Measurements from ENCODE around the gene BOLA3.

The BOLA3 gene

DNA sequence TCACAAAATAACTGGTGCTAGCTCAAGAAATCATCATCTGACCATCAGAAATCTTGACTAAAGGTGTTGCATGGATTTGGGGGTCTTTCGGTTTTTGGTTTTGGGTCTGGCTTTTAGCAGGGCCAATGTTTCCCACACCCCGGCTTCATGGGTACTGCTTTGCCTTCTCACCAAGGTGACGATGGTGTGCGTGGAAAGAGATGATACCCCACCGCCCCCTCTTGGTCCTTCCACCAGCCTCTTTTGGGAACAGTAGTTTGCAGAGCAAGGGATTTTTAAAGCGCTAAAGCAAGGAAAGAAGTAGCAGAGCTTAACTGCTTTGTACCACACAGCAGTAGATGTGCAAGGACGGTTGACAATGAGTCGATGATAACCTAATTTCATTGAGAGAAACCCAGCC is 42.3 kb downstream of the BOLA3 start:
- no peak overlapping the region for H3K9ac ChIP-seq (ENCODE audit: low read depth in 1 of 2, low read length in 2 of 2)

DNA sequence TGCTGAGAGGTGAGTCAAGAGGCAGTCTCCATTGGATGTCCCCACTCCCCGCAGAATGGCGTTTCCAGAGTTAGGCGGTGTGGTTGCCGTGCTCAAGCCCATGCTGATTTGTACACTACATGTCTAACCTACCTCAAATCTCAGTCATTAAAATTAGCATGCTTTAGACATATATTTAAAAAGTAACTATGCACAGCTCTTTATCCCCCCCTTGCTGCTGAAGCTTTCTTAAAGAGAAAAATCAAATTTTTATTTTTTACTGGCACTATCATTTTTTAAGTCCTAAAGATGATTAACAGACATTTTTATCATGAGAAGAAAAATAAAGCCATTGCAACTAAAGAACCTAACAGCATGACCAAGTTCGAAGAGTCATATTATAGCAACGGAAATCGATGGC is 42.9 kb downstream of the BOLA3 start:
- peaks cover 29 to 31% of the 10 kb centered on the region in 2 donors for H3K36me3 ChIP-seq (ENCODE audit: control insufficient read depth in 2 of 2, insufficient read depth in 2 of 2, low read length in 2 of 2)
- H3K27me3 ChIP-seq (ENCODE audit: control insufficient read depth in 2 of 2, insufficient read depth in 2 of 2, low read length in 2 of 2) = no peaks in the 10 kb centered on the region
- H3K9ac ChIP-seq (ENCODE audit: low read depth in 1 of 2, low read length in 2 of 2) = no peak overlapping the region
- no peaks in the 10 kb centered on the region for H3K4me1 ChIP-seq (ENCODE audit: control insufficient read depth in 2 of 2, insufficient read depth in 2 of 2, low read length in 2 of 2)
- H3K4me3 ChIP-seq (ENCODE audit: low read length in 2 of 2) = no peak overlapping the region
- no peaks in the 10 kb centered on the region for H3K9me3 ChIP-seq (ENCODE audit: control insufficient read depth in 2 of 2, low read length in 2 of 2)
- H3K27ac ChIP-seq (ENCODE audit: low read depth in 2 of 2, low read length in 2 of 2) = no peak overlapping the region

More for the DNA sequence above, 42.3 kb downstream of the BOLA3 start:
- peaks cover 23 to 25% of the 10 kb centered on the region in 2 donors for H3K36me3 ChIP-seq (ENCODE audit: control insufficient read depth in 2 of 2, insufficient read depth in 2 of 2, low read length in 2 of 2)
- H3K27ac ChIP-seq (ENCODE audit: low read depth in 2 of 2, low read length in 2 of 2) = no peak overlapping the region
- H3K9me3 ChIP-seq (ENCODE audit: control insufficient read depth in 2 of 2, low read length in 2 of 2) = no peaks in the 10 kb centered on the region
- H3K4me1 ChIP-seq (ENCODE audit: control insufficient read depth in 2 of 2, insufficient read depth in 2 of 2, low read length in 2 of 2) = no peaks in the 10 kb centered on the region
- H3K4me3 ChIP-seq (ENCODE audit: low read length in 2 of 2) = no peak overlapping the region
- no peaks in the 10 kb centered on the region for H3K27me3 ChIP-seq (ENCODE audit: control insufficient read depth in 2 of 2, insufficient read depth in 2 of 2, low read length in 2 of 2)

DNA sequence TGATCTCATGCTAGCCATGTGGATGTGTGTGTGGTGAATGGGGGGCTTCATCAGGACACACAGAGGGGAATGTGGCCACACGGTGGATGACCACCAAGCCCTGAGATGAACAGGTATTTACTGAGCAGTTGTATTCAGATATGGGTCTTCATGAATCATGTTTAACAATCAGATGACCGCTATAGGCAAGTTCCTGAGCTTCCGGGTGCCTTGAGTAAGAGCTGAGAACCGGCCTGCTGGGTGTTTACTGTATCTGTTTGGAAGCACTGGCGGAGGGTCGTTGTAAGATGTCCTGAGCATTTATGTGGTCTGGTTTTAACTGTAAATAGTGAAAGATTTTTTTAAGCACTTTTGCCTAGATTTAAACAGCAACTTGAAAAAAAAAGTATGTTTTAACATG is 43.9 kb downstream of the BOLA3 start:
- no peak overlapping the region for H3K4me3 ChIP-seq (ENCODE audit: low read length in 2 of 2)
- H3K9ac ChIP-seq (ENCODE audit: low read depth in 1 of 2, low read length in 2 of 2) = no peak overlapping the region
- no peaks in the 10 kb centered on the region for H3K9me3 ChIP-seq (ENCODE audit: control insufficient read depth in 2 of 2, low read length in 2 of 2)
- H3K4me1 ChIP-seq (ENCODE audit: control insufficient read depth in 2 of 2, insufficient read depth in 2 of 2, low read length in 2 of 2) = no peaks in the 10 kb centered on the region
- H3K27me3 ChIP-seq (ENCODE audit: control insufficient read depth in 2 of 2, insufficient read depth in 2 of 2, low read length in 2 of 2) = no peaks in the 10 kb centered on the region
- peaks cover 39 to 41% of the 10 kb centered on the region in 2 donors for H3K36me3 ChIP-seq (ENCODE audit: control insufficient read depth in 2 of 2, insufficient read depth in 2 of 2, low read length in 2 of 2)
- no peak overlapping the region for H3K27ac ChIP-seq (ENCODE audit: low read depth in 2 of 2, low read length in 2 of 2)

DNA sequence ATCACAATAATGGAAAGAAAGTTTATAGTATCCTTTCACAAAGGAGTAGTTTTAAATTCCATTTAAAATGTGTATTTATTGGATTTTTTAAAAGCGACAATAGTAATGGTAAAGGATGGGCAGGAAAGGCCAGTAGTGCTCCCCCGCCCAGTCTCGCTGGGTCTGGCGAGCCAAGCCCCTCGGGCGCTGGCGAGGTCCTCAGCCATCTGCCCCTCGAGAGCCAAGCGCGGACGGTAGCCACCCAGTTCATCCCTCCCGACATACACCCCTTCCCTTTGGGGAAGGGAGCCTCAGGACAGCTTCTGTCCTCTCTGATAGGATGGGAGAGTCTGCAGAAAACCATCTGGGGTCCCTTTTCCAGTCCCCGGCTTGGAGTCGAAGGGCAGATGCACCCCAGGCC is 45.2 kb downstream of the BOLA3 start:
- H3K27me3 ChIP-seq (ENCODE audit: control insufficient read depth in 2 of 2, insufficient read depth in 2 of 2, low read length in 2 of 2) = no peaks in the 10 kb centered on the region
- no peaks in the 10 kb centered on the region for H3K4me1 ChIP-seq (ENCODE audit: control insufficient read depth in 2 of 2, insufficient read depth in 2 of 2, low read length in 2 of 2)
- H3K9me3 ChIP-seq (ENCODE audit: control insufficient read depth in 2 of 2, low read length in 2 of 2) = no peaks in the 10 kb centered on the region
- H3K4me3 ChIP-seq (ENCODE audit: low read length in 2 of 2) = no peak overlapping the region
- peaks cover 43 to 46% of the 10 kb centered on the region in 2 donors for H3K36me3 ChIP-seq (ENCODE audit: control insufficient read depth in 2 of 2, insufficient read depth in 2 of 2, low read length in 2 of 2)
- no peak overlapping the region for H3K9ac ChIP-seq (ENCODE audit: low read depth in 1 of 2, low read length in 2 of 2)
- H3K27ac ChIP-seq (ENCODE audit: low read depth in 2 of 2, low read length in 2 of 2) = no peak overlapping the region

DNA sequence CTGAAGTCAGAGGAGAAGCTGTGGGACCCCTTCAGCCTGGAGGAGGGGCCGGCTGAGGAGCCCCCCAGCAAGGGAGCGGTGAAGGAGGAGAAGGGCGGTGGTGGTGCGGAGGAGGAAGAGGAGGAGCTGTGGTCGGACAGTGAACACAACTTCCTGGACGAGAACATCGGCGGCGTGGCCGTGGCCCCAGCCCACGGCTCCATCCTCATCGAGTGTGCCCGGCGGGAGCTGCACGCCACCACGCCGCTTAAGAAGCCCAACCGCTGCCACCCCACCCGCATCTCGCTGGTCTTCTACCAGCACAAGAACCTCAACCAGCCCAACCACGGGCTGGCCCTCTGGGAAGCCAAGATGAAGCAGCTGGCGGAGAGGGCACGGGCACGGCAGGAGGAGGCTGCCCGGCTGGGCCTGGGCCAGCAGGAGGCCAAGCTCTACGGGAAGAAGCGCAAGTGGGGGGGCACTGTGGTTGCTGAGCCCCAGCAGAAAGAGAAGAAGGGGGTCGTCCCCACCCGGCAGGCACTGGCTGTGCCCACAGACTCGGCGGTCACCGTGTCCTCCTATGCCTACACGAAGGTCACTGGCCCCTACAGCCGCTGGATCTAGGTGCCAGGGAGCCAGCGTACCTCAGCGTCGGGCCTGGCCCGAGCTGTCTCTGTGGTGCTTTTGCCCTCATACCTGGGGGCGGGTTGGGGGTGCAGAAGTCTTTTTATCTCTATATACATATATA is 46.0 kb downstream of the BOLA3 start:
- Histone ChIP-seq H3K27ac (ENCODE audit: low read depth in 2 of 2, low read length in 2 of 2) (no peak overlapping the region), H3K27me3 (ENCODE audit: control insufficient read depth in 2 of 2, insufficient read depth in 2 of 2, low read length in 2 of 2) (no peaks in the 10 kb centered on the region), H3K4me3 (ENCODE audit: low read length in 2 of 2) (no peak overlapping the region), H3K9me3 (ENCODE audit: control insufficient read depth in 2 of 2, low read length in 2 of 2) (no peaks in the 10 kb centered on the region), H3K9ac (ENCODE audit: low read depth in 1 of 2, low read length in 2 of 2) (no peak overlapping the region), H3K36me3 (ENCODE audit: control insufficient read depth in 2 of 2, insufficient read depth in 2 of 2, low read length in 2 of 2) (peaks cover 43 to 48% of the 10 kb centered on the region in 2 donors), H3K4me1 (ENCODE audit: control insufficient read depth in 2 of 2, insufficient read depth in 2 of 2, low read length in 2 of 2) (no peaks in the 10 kb centered on the region)

DNA sequence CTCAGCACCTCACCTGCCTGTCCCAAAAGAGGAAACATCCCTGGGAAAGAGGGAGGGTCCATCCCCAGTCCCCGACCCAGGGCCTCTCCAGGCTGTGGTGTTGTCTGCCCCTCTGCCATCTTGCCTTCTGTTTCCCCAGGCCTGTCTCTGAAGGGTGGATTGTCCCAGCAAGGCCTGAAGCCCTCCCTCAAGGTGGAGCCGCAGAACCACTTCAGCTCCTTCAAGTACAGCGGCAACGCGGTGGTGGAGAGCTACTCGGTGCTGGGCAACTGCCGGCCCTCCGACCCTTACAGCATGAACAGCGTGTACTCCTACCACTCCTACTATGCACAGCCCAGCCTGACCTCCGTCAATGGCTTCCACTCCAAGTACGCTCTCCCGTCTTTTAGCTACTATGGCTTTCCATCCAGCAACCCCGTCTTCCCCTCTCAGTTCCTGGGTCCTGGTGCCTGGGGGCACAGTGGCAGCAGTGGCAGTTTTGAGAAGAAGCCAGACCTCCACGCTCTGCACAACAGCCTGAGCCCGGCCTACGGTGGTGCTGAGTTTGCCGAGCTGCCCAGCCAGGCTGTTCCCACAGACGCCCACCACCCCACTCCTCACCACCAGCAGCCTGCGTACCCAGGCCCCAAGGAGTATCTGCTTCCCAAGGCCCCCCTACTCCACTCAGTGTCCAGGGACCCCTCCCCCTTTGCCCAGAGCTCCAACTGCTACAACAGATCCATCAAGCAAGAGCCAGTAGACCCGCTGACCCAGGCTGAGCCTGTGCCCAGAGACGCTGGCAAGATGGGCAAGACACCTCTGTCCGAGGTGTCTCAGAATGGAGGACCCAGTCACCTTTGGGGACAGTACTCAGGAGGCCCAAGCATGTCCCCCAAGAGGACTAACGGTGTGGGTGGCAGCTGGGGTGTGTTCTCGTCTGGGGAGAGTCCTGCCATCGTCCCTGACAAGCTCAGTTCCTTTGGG is 47.2 kb downstream of the BOLA3 start:
- Histone ChIP-seq H3K27me3 (ENCODE audit: control insufficient read depth in 2 of 2, insufficient read depth in 2 of 2, low read length in 2 of 2) (no peaks in the 10 kb centered on the region), H3K4me1 (ENCODE audit: control insufficient read depth in 2 of 2, insufficient read depth in 2 of 2, low read length in 2 of 2) (peaks cover 2 to 4% of the 10 kb centered on the region in 2 donors), H3K36me3 (ENCODE audit: control insufficient read depth in 2 of 2, insufficient read depth in 2 of 2, low read length in 2 of 2) (peaks cover 43 to 48% of the 10 kb centered on the region in 2 donors), H3K27ac (ENCODE audit: low read depth in 2 of 2, low read length in 2 of 2) (no peak overlapping the region), H3K4me3 (ENCODE audit: low read length in 2 of 2) (no peak overlapping the region), H3K9me3 (ENCODE audit: control insufficient read depth in 2 of 2, low read length in 2 of 2) (no peaks in the 10 kb centered on the region), H3K9ac (ENCODE audit: low read depth in 1 of 2, low read length in 2 of 2) (no peak overlapping the region)

DNA sequence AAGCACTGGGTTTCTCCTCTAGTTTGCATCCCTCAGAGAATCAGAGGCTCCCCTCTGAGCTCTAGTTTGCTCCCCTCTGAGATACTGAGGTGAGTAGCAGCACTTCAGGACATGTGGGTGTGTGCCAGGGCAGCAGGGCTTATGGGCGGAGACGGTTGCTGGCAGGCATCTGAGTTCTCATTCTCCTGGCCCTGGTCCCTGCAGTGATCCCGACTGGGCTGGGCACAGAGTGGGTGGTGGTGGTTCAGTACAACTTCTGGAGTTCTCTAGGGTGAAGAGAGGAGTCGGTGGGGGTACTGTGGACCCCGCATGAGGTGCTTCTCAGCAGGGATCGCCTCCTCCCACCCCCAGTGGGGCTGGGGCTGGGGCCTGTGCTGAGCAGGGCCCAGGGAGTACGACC is 47.9 kb downstream of the BOLA3 start:
- H3K27ac ChIP-seq (ENCODE audit: low read depth in 2 of 2, low read length in 2 of 2) = no peak overlapping the region

DNA sequence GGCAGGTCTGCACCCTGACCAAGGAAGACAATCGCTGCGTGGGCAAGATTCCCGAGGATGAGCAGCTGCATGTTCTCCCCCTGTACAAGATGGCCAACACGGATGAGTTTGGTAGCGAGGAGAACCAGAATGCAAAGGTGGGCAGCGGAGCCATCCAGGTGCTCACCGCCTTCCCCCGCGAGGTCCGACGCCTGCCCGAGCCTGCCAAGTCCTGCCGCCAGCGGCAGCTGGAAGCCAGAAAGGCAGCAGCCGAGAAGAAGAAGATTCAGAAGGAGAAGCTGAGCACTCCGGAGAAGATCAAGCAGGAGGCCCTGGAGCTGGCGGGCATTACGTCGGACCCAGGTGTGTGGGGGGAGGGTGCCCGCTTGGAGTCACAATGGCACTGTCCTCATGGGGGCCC is 48.4 kb downstream of the BOLA3 start:
- Histone ChIP-seq H3K9ac (ENCODE audit: low read depth in 1 of 2, low read length in 2 of 2) (no peak overlapping the region), H3K27me3 (ENCODE audit: control insufficient read depth in 2 of 2, insufficient read depth in 2 of 2, low read length in 2 of 2) (no peaks in the 10 kb centered on the region), H3K36me3 (ENCODE audit: control insufficient read depth in 2 of 2, insufficient read depth in 2 of 2, low read length in 2 of 2) (peaks cover 43 to 53% of the 10 kb centered on the region in 2 donors), H3K4me3 (ENCODE audit: low read length in 2 of 2) (no peak overlapping the region), H3K27ac (ENCODE audit: low read depth in 2 of 2, low read length in 2 of 2) (no peak overlapping the region), H3K9me3 (ENCODE audit: control insufficient read depth in 2 of 2, low read length in 2 of 2) (no peaks in the 10 kb centered on the region), H3K4me1 (ENCODE audit: control insufficient read depth in 2 of 2, insufficient read depth in 2 of 2, low read length in 2 of 2) (peaks cover 3 to 5% of the 10 kb centered on the region in 2 donors)

More for the DNA sequence above, 47.9 kb downstream of the BOLA3 start:
- Histone ChIP-seq H3K27me3 (ENCODE audit: control insufficient read depth in 2 of 2, insufficient read depth in 2 of 2, low read length in 2 of 2) (no peaks in the 10 kb centered on the region), H3K9me3 (ENCODE audit: control insufficient read depth in 2 of 2, low read length in 2 of 2) (no peaks in the 10 kb centered on the region), H3K4me3 (ENCODE audit: low read length in 2 of 2) (no peak overlapping the region), H3K4me1 (ENCODE audit: control insufficient read depth in 2 of 2, insufficient read depth in 2 of 2, low read length in 2 of 2) (peaks cover 3 to 5% of the 10 kb centered on the region in 2 donors), H3K9ac (ENCODE audit: low read depth in 1 of 2, low read length in 2 of 2) (no peak overlapping the region), H3K36me3 (ENCODE audit: control insufficient read depth in 2 of 2, insufficient read depth in 2 of 2, low read length in 2 of 2) (peaks cover 43 to 50% of the 10 kb centered on the region in 2 donors)

DNA sequence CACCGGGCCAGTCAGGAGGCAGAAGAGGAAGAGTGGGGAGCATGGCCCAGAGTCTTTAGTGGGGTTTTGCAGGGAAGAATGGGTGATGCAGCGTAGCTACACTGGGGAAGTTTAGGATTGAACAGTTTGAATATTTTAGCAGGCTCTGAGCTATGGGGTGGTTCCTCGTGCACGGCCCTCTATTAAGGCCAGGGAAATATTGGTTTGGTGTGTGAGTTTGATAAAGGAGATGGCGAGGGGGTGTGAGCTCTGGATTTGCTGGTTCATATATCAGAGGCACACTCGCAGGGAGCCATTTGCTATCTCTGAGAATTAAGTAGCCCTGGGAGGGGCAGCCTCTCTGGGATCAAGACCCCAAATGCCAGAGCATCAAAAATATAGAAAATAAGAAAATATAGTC is 50.1 kb downstream of the BOLA3 start:
- H3K4me3 ChIP-seq (ENCODE audit: low read length in 2 of 2) = no peak overlapping the region
- H3K4me1 ChIP-seq (ENCODE audit: control insufficient read depth in 2 of 2, insufficient read depth in 2 of 2, low read length in 2 of 2) = peaks cover 3 to 5% of the 10 kb centered on the region in 2 donors
- H3K9me3 ChIP-seq (ENCODE audit: control insufficient read depth in 2 of 2, low read length in 2 of 2) = no peaks in the 10 kb centered on the region
- no peak overlapping the region for H3K27ac ChIP-seq (ENCODE audit: low read depth in 2 of 2, low read length in 2 of 2)
- peaks cover 50 to 62% of the 10 kb centered on the region in 2 donors for H3K36me3 ChIP-seq (ENCODE audit: control insufficient read depth in 2 of 2, insufficient read depth in 2 of 2, low read length in 2 of 2)
- H3K9ac ChIP-seq (ENCODE audit: low read depth in 1 of 2, low read length in 2 of 2) = no peak overlapping the region
- H3K27me3 ChIP-seq (ENCODE audit: control insufficient read depth in 2 of 2, insufficient read depth in 2 of 2, low read length in 2 of 2) = no peaks in the 10 kb centered on the region

DNA sequence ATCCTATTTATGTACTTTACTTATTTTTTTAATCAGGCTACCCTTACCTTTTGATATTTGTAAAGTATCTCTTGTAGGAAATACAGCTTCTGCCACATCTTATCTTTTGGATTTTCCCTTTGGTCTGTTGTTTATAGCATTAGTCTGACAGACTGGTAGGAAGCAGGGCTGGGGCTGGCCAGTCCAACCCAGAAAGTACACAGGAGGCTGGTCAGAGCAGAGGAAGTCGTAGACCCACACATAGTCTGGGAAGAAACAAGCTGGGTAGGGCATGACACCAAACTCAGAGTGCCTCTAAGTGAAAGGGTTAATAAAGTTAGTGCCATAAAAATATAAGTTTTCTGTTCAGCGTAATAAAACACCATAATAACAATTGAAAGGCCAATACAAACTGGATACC is 51.7 kb downstream of the BOLA3 start:
- peak overlapping the region; percentile 48 to 73 for H3K27ac ChIP-seq (ENCODE audit: low read depth in 2 of 2, low read length in 2 of 2)
- no peak overlapping the region for H3K9ac ChIP-seq (ENCODE audit: low read depth in 1 of 2, low read length in 2 of 2)
- H3K27me3 ChIP-seq (ENCODE audit: control insufficient read depth in 2 of 2, insufficient read depth in 2 of 2, low read length in 2 of 2) = no peaks in the 10 kb centered on the region
- H3K4me3 ChIP-seq (ENCODE audit: low read length in 2 of 2) = no peak overlapping the region
- H3K4me1 ChIP-seq (ENCODE audit: control insufficient read depth in 2 of 2, insufficient read depth in 2 of 2, low read length in 2 of 2) = peaks cover 3 to 5% of the 10 kb centered on the region in 2 donors
- H3K36me3 ChIP-seq (ENCODE audit: control insufficient read depth in 2 of 2, insufficient read depth in 2 of 2, low read length in 2 of 2) = peaks cover 49 to 63% of the 10 kb centered on the region in 2 donors
- no peaks in the 10 kb centered on the region for H3K9me3 ChIP-seq (ENCODE audit: control insufficient read depth in 2 of 2, low read length in 2 of 2)

Data from mucosa of rectum (tissue), 2 donors.